H9 (cell line): ENCODE results near the gene OVCH2. TPM values are rescaled to one million over a fixed set of nuclear protein-coding genes. Genes with fewer than 3 reads are reported as not detected.

ENCODE experiments used
- DNase-seq: peaks from one replicate; pipeline ENCODE4 v3.0.0-alpha.2; 2017
- H2AFZ ChIP-seq: one replicate; pipeline ENCODE4 v1.6.1; 2013; ENCODE audit warnings: mild to moderate bottlenecking, low read length, control low read depth, moderate library complexity
- H2AK5ac ChIP-seq: 2 replicates; pipeline ENCODE4 v1.6.1; 2013; ENCODE audit warnings: low read length, control low read depth, mixed read lengths; ENCODE audit not compliant: insufficient read length
- H2BK120ac ChIP-seq: one replicate; pipeline ENCODE4 v1.6.1; 2013; ENCODE audit warnings: low read depth, mild to moderate bottlenecking, low read length, control low read depth, inconsistent platforms; ENCODE audit not compliant: poor library complexity, severe bottlenecking
- H2BK12ac ChIP-seq: 2 replicates; pipeline ENCODE4 v1.6.1; 2013; ENCODE audit warnings: low read length, control low read depth, mixed read lengths, low read depth; ENCODE audit not compliant: insufficient read length
- H2BK15ac ChIP-seq: 2 replicates; pipeline ENCODE4 v1.6.1; 2013; ENCODE audit warnings: low read depth, low read length, control low read depth
- H2BK20ac ChIP-seq: one replicate; pipeline ENCODE4 v1.6.1; 2013; ENCODE audit warnings: low read depth, mild to moderate bottlenecking, low read length, control low read depth, inconsistent platforms; ENCODE audit not compliant: poor library complexity, severe bottlenecking
- H2BK5ac ChIP-seq: 2 replicates; pipeline ENCODE4 v1.6.1; 2013; ENCODE audit warnings: low read length, control low read depth, mixed read lengths; ENCODE audit not compliant: insufficient read length
- H3K14ac ChIP-seq: 2 replicates; pipeline ENCODE4 v1.6.1; 2013; ENCODE audit warnings: low read length, control low read depth; ENCODE audit not compliant: insufficient read depth
- H3K18ac ChIP-seq: 2 replicates; pipeline ENCODE4 v1.6.1; 2013; ENCODE audit warnings: low read depth, mild to moderate bottlenecking, mixed read lengths, low read length, control low read depth; ENCODE audit not compliant: insufficient read length
- H3K23ac ChIP-seq: 2 replicates; pipeline ENCODE4 v1.6.1; 2013; ENCODE audit warnings: low read length, control low read depth, mixed read lengths, low read depth; ENCODE audit not compliant: insufficient read length
- H3K23me2 ChIP-seq: 2 replicates; pipeline ENCODE4 v1.6.1; 2013; ENCODE audit warnings: low read depth, mild to moderate bottlenecking, mixed read lengths, low read length, control low read depth; ENCODE audit not compliant: insufficient read length, poor library complexity, severe bottlenecking
- H3K27ac ChIP-seq: 2 replicates; pipeline ENCODE4 v1.5.1; 2013; ENCODE audit warnings: low read length, control low read depth, mixed read lengths, low read depth; ENCODE audit not compliant: insufficient read length
- H3K27me3 ChIP-seq: 2 replicates; pipeline ENCODE4 v1.6.1; 2013; ENCODE audit warnings: low read length, control low read depth, inconsistent platforms; ENCODE audit not compliant: insufficient read depth
- H3K4ac ChIP-seq: 2 replicates; pipeline ENCODE4 v1.6.1; 2013; ENCODE audit warnings: low read depth, mild to moderate bottlenecking, control low read depth, inconsistent platforms, low read length, moderate library complexity
- H3K4me1 ChIP-seq: 2 replicates; pipeline ENCODE4 v1.6.1; 2013; ENCODE audit warnings: low read length, control low read depth, inconsistent platforms; ENCODE audit not compliant: insufficient read depth
- H3K4me2 ChIP-seq: 2 replicates; pipeline ENCODE4 v1.6.1; 2013; ENCODE audit warnings: low read length, control low read depth, mixed read lengths; ENCODE audit not compliant: insufficient read length, insufficient read depth
- H3K56ac ChIP-seq: 2 replicates; pipeline ENCODE4 v1.6.1; 2013; ENCODE audit warnings: low read depth, mild to moderate bottlenecking, mixed read lengths, low read length, control low read depth; ENCODE audit not compliant: insufficient read length
- H3K79me1 ChIP-seq: 2 replicates; pipeline ENCODE4 v1.6.1; 2013; ENCODE audit warnings: low read depth, mild to moderate bottlenecking, moderate library complexity, low read length, control low read depth, inconsistent platforms; ENCODE audit not compliant: insufficient read depth, poor library complexity, severe bottlenecking
- H3K79me2 ChIP-seq: 2 replicates; pipeline ENCODE4 v1.6.1; 2013; ENCODE audit warnings: low read length, control low read depth, inconsistent platforms; ENCODE audit not compliant: insufficient read depth
- H3K9ac ChIP-seq: 2 replicates; pipeline ENCODE4 v1.6.1; 2013; ENCODE audit warnings: low read length, control low read depth, mixed read lengths; ENCODE audit not compliant: insufficient read length; ENCODE audit errors: extremely low read depth
- H3K9me3 ChIP-seq: one replicate; pipeline ENCODE4 v1.6.1; 2013; ENCODE audit warnings: low read depth, low read length, inconsistent platforms; ENCODE audit not compliant: control insufficient read depth
- H3T11ph ChIP-seq: one replicate; pipeline ENCODE4 v1.6.1; 2013; ENCODE audit warnings: mild to moderate bottlenecking, low read length, control low read depth, inconsistent platforms
- H4K20me1 ChIP-seq: one replicate; pipeline ENCODE4 v1.6.1; 2013; ENCODE audit not compliant: control insufficient read depth, insufficient read length, insufficient read depth
- H4K5ac ChIP-seq: 2 replicates; pipeline ENCODE4 v1.6.1; 2013; ENCODE audit warnings: low read depth, mild to moderate bottlenecking, mixed read lengths, low read length, control low read depth; ENCODE audit not compliant: insufficient read length
- H4K8ac ChIP-seq: replicated peaks from 2 replicates; pipeline ENCODE4 v1.6.1; 2013; ENCODE audit warnings: low read length, control low read depth, mixed read lengths, low read depth; ENCODE audit not compliant: insufficient read length
- H4K91ac ChIP-seq: 2 replicates; pipeline ENCODE4 v1.6.1; 2013; ENCODE audit warnings: low read depth, mild to moderate bottlenecking, moderate library complexity, mixed read lengths, low read length, control low read depth; ENCODE audit not compliant: insufficient read length
- H3K27ac Mint-ChIP-seq, 3 experiments: 2 replicates in 2 of 3; 3 replicates in 1 of 3; pipeline ENCODE4 v1.8.0; 2020 to 2021; ENCODE audit warnings: mixed read lengths in 3 of 3, mild to moderate bottlenecking in 1 of 3, moderate library complexity in 1 of 3
- H3K27me3 Mint-ChIP-seq: 2 replicates; pipeline ENCODE4 v1.8.0; 2021; ENCODE audit warnings: low read depth, mild to moderate bottlenecking, moderate library complexity, mixed read lengths
- H3K36me3 Mint-ChIP-seq, 3 experiments: 2 replicates in 2 of 3; 3 replicates in 1 of 3; pipeline ENCODE4 v1.8.0; 2020 to 2021; ENCODE audit warnings: low read depth in 3 of 3, mixed read lengths in 3 of 3; ENCODE audit not compliant: insufficient read depth in 1 of 3
- H3K4me1 Mint-ChIP-seq, 2 experiments: 2 replicates each; pipeline ENCODE4 v1.8.0; 2020; ENCODE audit warnings: mixed read lengths in 2 of 2
- H3K4me3 Mint-ChIP-seq, 2 experiments: 2 replicates in 1 of 2; 3 replicates in 1 of 2; pipeline ENCODE4 v1.8.0; 2020 to 2021; ENCODE audit warnings: mild to moderate bottlenecking in 2 of 2, mixed read lengths in 2 of 2, moderate library complexity in 1 of 2
- H3K9me3 Mint-ChIP-seq, 2 experiments: 2 replicates in 1 of 2; 3 replicates in 1 of 2; pipeline ENCODE4 v1.8.0; 2020; ENCODE audit warnings: mild to moderate bottlenecking in 2 of 2, mixed read lengths in 2 of 2, moderate library complexity in 1 of 2
- CTCF ChIP-seq: fragments of 200-600 bp; sonication (generic); conservative IDR thresholded peaks from 3 replicates; pipeline ENCODE4 v1.8.0; 2021; ENCODE audit warnings: antibody characterized with exemption, mild to moderate bottlenecking
- WGBS: extraction: QIAGEN DNeasy Blood & Tissue Kit; methylation state at CpG from one replicate; pipeline ENCODE4 v1.1.7; 2013; ENCODE audit warnings: missing lambda C conversion rate, low lambda C conversion rate, mixed read lengths; ENCODE audit not compliant: insufficient read length; ENCODE audit errors: extremely low coverage; 5-methylcytosine and 5-hydroxymethylcytosine counted together
- total RNA-seq: library from RNA; stranded (reverse); gene quantifications from 2 replicates; pipeline ENCODE4 v1.2.1, GENCODE V29; 2021

OVCH2 gene
- total RNA-seq, 1 experiment from 2014 or later, result 0.46 TPM

GRCh38 chr11:7689239-7689638, 17.0 kb downstream of the OVCH2 start:
- no peak overlapping the region for H2BK5ac ChIP-seq
- H3K4me1 Mint-ChIP-seq, result peaks cover 31 to 34% of the 10 kb centered on the region in 2 experiments
- no peak overlapping the region for H3T11ph ChIP-seq
- no peak overlapping the region for H4K5ac ChIP-seq
- H3K56ac ChIP-seq, result no peak overlapping the region
- no peaks in the 10 kb centered on the region for H3K4me1 ChIP-seq
- no peak overlapping the region for H2BK12ac ChIP-seq
- DNase-seq, result no peak
- no peak for TF ChIP-seq CTCF
- H2BK15ac ChIP-seq, result no peak overlapping the region
- H3K18ac ChIP-seq, result no peak overlapping the region
- H3K79me1 ChIP-seq, result no peaks in the 10 kb centered on the region
- no peak overlapping the region for H2BK120ac ChIP-seq
- H4K91ac ChIP-seq, result no peak overlapping the region
- H3K9me3 Mint-ChIP-seq, result no peaks in the 10 kb centered on the region; a peak in 1 of 5 replicates
- no peak overlapping the region for H4K8ac ChIP-seq
- no peak overlapping the region for H3K23ac ChIP-seq
- no peak overlapping the region for H3K27ac ChIP-seq
- no peaks in the 10 kb centered on the region for H3K23me2 ChIP-seq
- H3K14ac ChIP-seq, result no peak overlapping the region
- H2AFZ ChIP-seq, result no peak overlapping the region
- peaks cover 10% of the 10 kb centered on the region; the same call in 1 of the 2 replicates for H3K27me3 Mint-ChIP-seq
- H3K9me3 ChIP-seq, result no peaks in the 10 kb centered on the region
- H3K4ac ChIP-seq, result no peak overlapping the region
- H3K79me2 ChIP-seq, result no peaks in the 10 kb centered on the region
- no peaks in the 10 kb centered on the region for H3K36me3 Mint-ChIP-seq
- H3K4me2 ChIP-seq, result no peak overlapping the region
- no peak overlapping the region for H3K27ac Mint-ChIP-seq
- H2AK5ac ChIP-seq, result no peak overlapping the region
- H3K9ac ChIP-seq, result no peak overlapping the region
- no peak overlapping the region for H3K4me3 Mint-ChIP-seq
- H3K27me3 ChIP-seq, result no peaks in the 10 kb centered on the region; the same call in 1 of the 2 replicates
- H2BK20ac ChIP-seq, result no peak overlapping the region
- H4K20me1 ChIP-seq, result no peaks in the 10 kb centered on the region
- no CpG with 5 or more reads among the region's 4 CpGs for WGBS
